CD14-positive monocyte (primary cell): ENCODE data around the gene GC. TPM values are rescaled to one million over a fixed set of nuclear protein-coding genes. Genes with fewer than 3 reads are reported as not detected.

Experiments
- DNase-seq, 3 donors: peaks; one replicate each; pipeline ENCODE4 v3.0.0-alpha.2; 2011 to 2022
- H2AFZ ChIP-seq: 2 replicates; pipeline ENCODE4 v1.6.0; 2012; ENCODE audit warnings: mild to moderate bottlenecking, low read depth, low read length, inconsistent platforms; ENCODE audit not compliant: insufficient read depth, poor library complexity, severe bottlenecking
- H3K27ac ChIP-seq, 2 donors: 1 replicate in 1 of 2; 2 replicates in 1 of 2; pipeline ENCODE4 v1.5.1; 2012 to 2013; ENCODE audit warnings: low read length in 2 of 2, control low read depth in 1 of 2, inconsistent platforms in 1 of 2, low read depth in 1 of 2, mild to moderate bottlenecking in 1 of 2
- H3K27me3 ChIP-seq, 2 donors: one replicate each; pipeline versions ENCODE4 v1.6.0 to v1.6.1; 2011 to 2013; ENCODE audit warnings: low read length in 2 of 2; ENCODE audit not compliant: control insufficient read depth in 2 of 2, insufficient read depth in 2 of 2
- H3K36me3 ChIP-seq, 2 donors: replicated peaks in 1 of 2; 1 replicate in 1 of 2; 2 replicates in 1 of 2; pipeline versions ENCODE4 v1.5.1 to v1.6.1; 2012 to 2013; ENCODE audit warnings: low read length in 2 of 2, control low read depth in 1 of 2, inconsistent platforms in 1 of 2, mild to moderate bottlenecking in 1 of 2; ENCODE audit not compliant: insufficient read depth in 2 of 2, control insufficient read depth in 1 of 2
- H3K4me1 ChIP-seq, 2 donors: 1 replicate in 1 of 2; 2 replicates in 1 of 2; pipeline versions ENCODE4 v1.5.1 to v1.6.1; 2012 to 2013; ENCODE audit warnings: low read length in 2 of 2, control low read depth in 1 of 2, inconsistent platforms in 1 of 2, mild to moderate bottlenecking in 1 of 2, moderate library complexity in 1 of 2; ENCODE audit not compliant: insufficient read depth in 2 of 2, control insufficient read depth in 1 of 2
- H3K4me2 ChIP-seq: replicated peaks from 2 replicates; pipeline ENCODE3; 2012; ENCODE audit warnings: low read length, moderate library complexity, mild to moderate bottlenecking; ENCODE audit not compliant: poor library complexity, severe bottlenecking; ENCODE audit errors: extremely low read depth
- H3K4me3 ChIP-seq, 3 experiments: fragments of 200-600 bp in 1 of 3; sonication (generic) in 1 of 3; replicated peaks in 1 of 3; 1 replicate in 2 of 3; 2 replicates in 1 of 3; pipeline ENCODE4 v1.5.1; 2011 to 2013; ENCODE audit warnings: low read length in 3 of 3, mild to moderate bottlenecking in 3 of 3, control low read depth in 2 of 3, low read depth in 2 of 3, inconsistent platforms in 1 of 3, moderate library complexity in 1 of 3
- H3K79me2 ChIP-seq: 2 replicates; pipeline ENCODE4 v1.6.0; 2012; ENCODE audit warnings: mild to moderate bottlenecking, control low read depth, inconsistent platforms, low read length, moderate library complexity; ENCODE audit not compliant: insufficient read depth
- H3K9ac ChIP-seq: 2 replicates; pipeline ENCODE4 v1.6.0; 2017; ENCODE audit warnings: low read length, mild to moderate bottlenecking; ENCODE audit not compliant: insufficient read depth, poor library complexity, severe bottlenecking
- H3K9me3 ChIP-seq, 2 donors: replicated peaks in 1 of 2; 1 replicate in 1 of 2; 2 replicates in 1 of 2; pipeline versions ENCODE4 v1.5.1 to v1.6.1; 2012 to 2013; ENCODE audit warnings: low read length in 2 of 2, control low read depth in 1 of 2; ENCODE audit not compliant: control insufficient read depth in 1 of 2, insufficient read depth in 1 of 2
- H4K20me1 ChIP-seq: 2 replicates; pipeline ENCODE4 v1.6.0; 2012; ENCODE audit warnings: mild to moderate bottlenecking, low read length, control low read depth, moderate library complexity; ENCODE audit not compliant: insufficient read depth
- H3K27ac Mint-ChIP-seq, 7 donors: one replicate each; pipeline ENCODE4 v1.8.0; 2020; ENCODE audit warnings: mild to moderate bottlenecking in 7 of 7, mixed read lengths in 7 of 7, moderate library complexity in 6 of 7, inconsistent platforms in 2 of 7
- H3K27me3 Mint-ChIP-seq, 3 donors: one replicate each; pipeline ENCODE4 v1.8.0; 2021 to 2022; ENCODE audit warnings: low read depth in 3 of 3, mild to moderate bottlenecking in 3 of 3, mixed read lengths in 3 of 3, moderate library complexity in 3 of 3, inconsistent platforms in 1 of 3
- H3K36me3 Mint-ChIP-seq, 2 donors: one replicate each; pipeline ENCODE4 v1.8.0; 2020; ENCODE audit warnings: mixed read lengths in 2 of 2, inconsistent platforms in 1 of 2, mild to moderate bottlenecking in 1 of 2
- H3K4me1 Mint-ChIP-seq: one replicate; pipeline ENCODE4 v1.8.0; 2020; ENCODE audit warnings: mild to moderate bottlenecking, mixed read lengths
- H3K4me3 Mint-ChIP-seq, 2 donors: one replicate each; pipeline ENCODE4 v1.8.0; 2020; ENCODE audit warnings: mild to moderate bottlenecking in 2 of 2, mixed read lengths in 2 of 2, moderate library complexity in 1 of 2
- H3K9me3 Mint-ChIP-seq, 7 donors: one replicate each; pipeline ENCODE4 v1.8.0; 2020 to 2022; ENCODE audit warnings: mixed read lengths in 7 of 7, mild to moderate bottlenecking in 6 of 7, moderate library complexity in 6 of 7, inconsistent platforms in 2 of 7
- WGBS: methylation state at CpG from one replicate; pipeline ENCODE4 v1.1.5; 2013; ENCODE audit warnings: missing lambda C conversion rate; ENCODE audit not compliant: insufficient coverage; 5-methylcytosine and 5-hydroxymethylcytosine counted together
- intact Hi-C, 2 donors: fragments of 100-400 bp; cut with micrococcal nuclease; formaldehyde crosslinking; loops; one replicate each; pipeline versions ENCODE4 v1.15.0 to v1.15.1; 2023
- polyA plus RNA-seq, 3 donors: library from polyadenylated mRNA; depleted of rRNA in 1 of 3; unstranded in 2 of 3; stranded (reverse) in 1 of 3; fragments of 300-500 nt in 2 of 3; fragments of >200 nt in 1 of 3; fragmentation: Illumina TruSeq in 2 of 3; gene quantifications; 1 replicate in 2 of 3; 2 replicates in 1 of 3; pipeline ENCODE4 v1.2.3, GENCODE V29; 2012 to 2021
- TF ChIP-seq, protein P1 (sequence below): fragments of 200-600 bp; IDR thresholded peaks from one replicate; pipeline ENCODE4 v1.8.0; 2022; ENCODE audit warnings: antibody characterized with exemption, mild to moderate bottlenecking

Gene GC
- polyA plus RNA-seq, 3 donors, result not detected

GRCh38 chr4:71832049-71832448 lies 48.2 kb upstream of the GC start:
- no peak overlapping the region for H3K27ac Mint-ChIP-seq
- Histone ChIP-seq H4K20me1 (no peaks in the 10 kb centered on the region), H2AFZ (no peak overlapping the region), H3K9ac (no peak overlapping the region), H3K4me2 (no peak overlapping the region), H3K36me3 (no peaks in the 10 kb centered on the region), H3K27me3 (no peaks in the 10 kb centered on the region), H3K79me2 (no peaks in the 10 kb centered on the region), H3K4me1 (no peaks in the 10 kb centered on the region), H3K27ac (no peak overlapping the region), H3K9me3 (no peaks in the 10 kb centered on the region), H3K4me3 (no peak overlapping the region)
- H3K36me3 Mint-ChIP-seq, result no peaks in the 10 kb centered on the region
- no peak overlapping the region for H3K4me3 Mint-ChIP-seq
- H3K4me1 Mint-ChIP-seq, result no peaks in the 10 kb centered on the region
- intact Hi-C loops, result no loop called here
- WGBS, result 80% methylated on average over 1 of the region's 3 CpGs
- TF ChIP-seq, protein P1, sequence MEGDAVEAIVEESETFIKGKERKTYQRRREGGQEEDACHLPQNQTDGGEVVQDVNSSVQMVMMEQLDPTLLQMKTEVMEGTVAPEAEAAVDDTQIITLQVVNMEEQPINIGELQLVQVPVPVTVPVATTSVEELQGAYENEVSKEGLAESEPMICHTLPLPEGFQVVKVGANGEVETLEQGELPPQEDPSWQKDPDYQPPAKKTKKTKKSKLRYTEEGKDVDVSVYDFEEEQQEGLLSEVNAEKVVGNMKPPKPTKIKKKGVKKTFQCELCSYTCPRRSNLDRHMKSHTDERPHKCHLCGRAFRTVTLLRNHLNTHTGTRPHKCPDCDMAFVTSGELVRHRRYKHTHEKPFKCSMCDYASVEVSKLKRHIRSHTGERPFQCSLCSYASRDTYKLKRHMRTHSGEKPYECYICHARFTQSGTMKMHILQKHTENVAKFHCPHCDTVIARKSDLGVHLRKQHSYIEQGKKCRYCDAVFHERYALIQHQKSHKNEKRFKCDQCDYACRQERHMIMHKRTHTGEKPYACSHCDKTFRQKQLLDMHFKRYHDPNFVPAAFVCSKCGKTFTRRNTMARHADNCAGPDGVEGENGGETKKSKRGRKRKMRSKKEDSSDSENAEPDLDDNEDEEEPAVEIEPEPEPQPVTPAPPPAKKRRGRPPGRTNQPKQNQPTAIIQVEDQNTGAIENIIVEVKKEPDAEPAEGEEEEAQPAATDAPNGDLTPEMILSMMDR, result no peak
- H3K27me3 Mint-ChIP-seq, result no peaks in the 10 kb centered on the region
- peaks cover 0 to 4% (median 3%) of the 10 kb centered on the region in 7 donors for H3K9me3 Mint-ChIP-seq
- no peak for DNase-seq

- Histone ChIP-seq H3K4me2 (no peak overlapping the region), H3K9me3 (no peaks in the 10 kb centered on the region), H3K79me2 (no peaks in the 10 kb centered on the region), H3K4me3 (no peak overlapping the region), H3K36me3 (no peaks in the 10 kb centered on the region), H3K9ac (no peak overlapping the region), H3K4me1 (no peaks in the 10 kb centered on the region), H3K27me3 (no peaks in the 10 kb centered on the region), H2AFZ (no peak overlapping the region), H3K27ac (no peak overlapping the region), H4K20me1 (no peaks in the 10 kb centered on the region)
- H3K4me1 Mint-ChIP-seq, result no peaks in the 10 kb centered on the region
- TF ChIP-seq, protein P1, result no peak
- H3K9me3 Mint-ChIP-seq, result peaks cover 0 to 5% (median 3%) of the 10 kb centered on the region in 7 donors
- no peak overlapping the region for H3K27ac Mint-ChIP-seq
- intact Hi-C loops, result no loop called here
- no peak overlapping the region for H3K4me3 Mint-ChIP-seq
- H3K27me3 Mint-ChIP-seq, result no peaks in the 10 kb centered on the region
- DNase-seq, result no peak
- no CpG with 5 or more reads among the region's 4 CpGs for WGBS
- no peaks in the 10 kb centered on the region for H3K36me3 Mint-ChIP-seq
Measured at GRCh38 chr4:71830497-71831190, 46.8 kb upstream of the GC start.
